ENCODE results near the gene FAHD1.
"Not testable (repeated sequence)": the region's sequence is repeated elsewhere in the genome, so short reads cannot be mapped to it uniquely, and the experiment has no call there.

Gene FAHD1

GRCh38 chr16:1857433-1858097 is 30.6 kb downstream of the FAHD1 start:
- DNase-seq: no peak

- DNase-seq: no peak
Observed at GRCh38 chr16:1858189-1858865, 31.3 kb downstream of the FAHD1 start.

- DNase-seq: no peak
Observed at GRCh38 chr16:1859650-1860049, 32.6 kb downstream of the FAHD1 start.

- no peak for DNase-seq
Observed at GRCh38 chr16:1861730-1862129, 34.7 kb downstream of the FAHD1 start.

- DNase-seq: no peak
Observed at GRCh38 chr16:1862394-1862793, 35.4 kb downstream of the FAHD1 start.

GRCh38 chr16:1863681-1864460 is 36.9 kb downstream of the FAHD1 start:
- DNase-seq: no peak

GRCh38 chr16:1865902-1866690 is 39.1 kb downstream of the FAHD1 start:
- DNase-seq: no peak

- no peak for DNase-seq
Observed at GRCh38 chr16:1870365-1871082, 43.5 kb downstream of the FAHD1 start.

GRCh38 chr16:1871974-1872635 is 45.1 kb downstream of the FAHD1 start, which contains the start of gene MEIOB:
TSS of gene MEIOB (minus strand) at chr16:1872164. CDS start at chr16:1868175, 3,989 bp downstream.
- DNase-seq: no peak

- no peak for DNase-seq
Observed at GRCh38 chr16:1874854-1875253, 47.8 kb downstream of the FAHD1 start.

GRCh38 chr16:1876066-1876465 is 49.1 kb downstream of the FAHD1 start:
- DNase-seq: not testable (repeated sequence)

- no peak for DNase-seq
Observed at GRCh38 chr16:1876468-1876867, 49.5 kb downstream of the FAHD1 start.

GRCh38 chr16:1877089-1877488 is 50.1 kb downstream of the FAHD1 start:
- no peak for DNase-seq

- DNase-seq: no peak
Observed at GRCh38 chr16:1877804-1878203, 50.8 kb downstream of the FAHD1 start.

- DNase-seq: no peak
Observed at GRCh38 chr16:1878256-1878655, 51.2 kb downstream of the FAHD1 start.
